HG03039 (cell line): ENCODE data around the gene FGGY.
"Not testable (repeated sequence)": the region's sequence is repeated elsewhere in the genome, so short reads cannot be mapped to it uniquely, and the experiment has no call there.

Source experiments
- ATAC-seq: cut with Tn5 transposase; IDR thresholded peaks from one replicate; pipeline ENCODE4 v1.9.1; 2021; ENCODE audit warnings: mild to moderate bottlenecking, moderate library complexity; ENCODE audit not compliant: unreplicated experiment

The FGGY gene

DNA sequence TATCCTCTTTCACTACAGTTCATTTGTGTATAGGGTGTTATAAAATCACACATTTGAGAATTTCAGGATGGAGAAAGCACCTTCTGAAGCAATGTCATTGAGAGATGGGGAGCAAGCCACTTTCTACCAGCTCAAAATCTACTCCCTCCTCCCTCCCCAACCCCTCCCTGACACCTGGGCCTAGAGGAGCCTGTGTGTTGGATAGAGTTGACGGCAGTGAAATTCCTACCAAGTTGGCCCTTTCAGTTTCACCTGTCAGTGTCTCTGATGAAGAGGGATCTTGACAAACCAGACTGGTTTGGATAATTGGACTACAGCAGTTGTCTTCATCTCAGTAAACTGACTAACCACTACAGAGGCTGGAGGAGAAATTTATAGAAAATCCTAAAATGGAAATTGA, 392.8 kb downstream of the FGGY start:
- ATAC-seq, result no peak

- ATAC-seq, result no peak
These were observed 393.5 kb downstream of the FGGY start for GRCh38 chr1:59690171-59690930.

- ATAC-seq, result no peak
These were observed 394.4 kb downstream of the FGGY start for GRCh38 chr1:59691261-59691660.

GRCh38 chr1:59692591-59692990, 395.7 kb downstream of the FGGY start:
- no peak for ATAC-seq

DNA sequence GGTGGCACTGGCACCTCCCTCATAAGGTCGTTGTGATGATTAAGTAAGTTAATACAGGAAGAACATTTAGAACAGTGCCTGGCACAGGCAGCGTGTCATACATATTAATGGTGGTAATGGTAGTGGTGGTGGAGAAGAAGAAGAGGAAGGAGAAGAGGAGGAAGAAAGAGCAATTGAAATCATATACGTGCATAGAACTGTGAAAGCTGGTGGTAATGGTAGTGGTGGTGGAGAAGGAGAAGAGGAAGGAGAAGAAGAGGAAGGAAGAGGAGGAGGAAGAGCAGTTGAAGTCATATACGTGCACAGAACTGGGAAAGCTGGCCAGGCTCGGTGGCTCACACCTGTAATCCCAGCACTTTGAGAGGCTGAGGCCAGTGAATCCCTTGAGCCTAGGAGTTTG, 396.5 kb downstream of the FGGY start:
- no peak for ATAC-seq

GRCh38 chr1:59695252-59695651, 398.4 kb downstream of the FGGY start:
- no peak for ATAC-seq

DNA sequence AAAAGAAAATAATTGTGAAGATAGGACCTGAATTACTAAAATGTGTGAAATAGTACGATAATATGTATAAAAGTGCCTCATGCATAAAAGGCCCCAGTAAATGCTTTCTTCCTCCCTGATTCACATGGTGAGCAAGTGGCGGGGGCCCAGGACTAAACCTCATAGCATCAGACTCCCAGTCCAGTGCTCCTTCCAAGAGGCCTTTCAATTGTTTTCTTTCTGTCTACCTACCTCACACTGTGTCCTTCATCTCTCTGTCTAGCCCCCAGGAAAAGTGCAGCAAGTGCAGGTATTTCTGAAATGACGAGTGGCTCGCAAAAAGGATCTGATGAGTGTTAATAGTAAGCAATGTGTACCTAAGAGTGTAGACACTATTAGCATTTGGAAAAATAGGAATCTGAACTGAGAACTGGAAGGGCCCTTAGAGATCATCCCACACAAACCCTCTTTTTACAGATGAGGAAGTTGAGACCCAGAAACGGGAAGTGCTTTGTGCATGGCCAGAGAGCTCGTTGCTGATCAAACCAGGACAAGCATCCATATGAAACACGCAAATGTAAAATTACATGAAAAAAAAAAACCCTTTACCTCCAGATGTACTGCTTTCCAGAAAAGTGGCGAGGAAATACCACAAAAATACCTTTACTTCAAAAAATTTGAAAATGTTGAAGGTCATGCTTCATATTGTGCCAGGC, 399.7 kb downstream of the FGGY start:
- no peak for ATAC-seq

DNA sequence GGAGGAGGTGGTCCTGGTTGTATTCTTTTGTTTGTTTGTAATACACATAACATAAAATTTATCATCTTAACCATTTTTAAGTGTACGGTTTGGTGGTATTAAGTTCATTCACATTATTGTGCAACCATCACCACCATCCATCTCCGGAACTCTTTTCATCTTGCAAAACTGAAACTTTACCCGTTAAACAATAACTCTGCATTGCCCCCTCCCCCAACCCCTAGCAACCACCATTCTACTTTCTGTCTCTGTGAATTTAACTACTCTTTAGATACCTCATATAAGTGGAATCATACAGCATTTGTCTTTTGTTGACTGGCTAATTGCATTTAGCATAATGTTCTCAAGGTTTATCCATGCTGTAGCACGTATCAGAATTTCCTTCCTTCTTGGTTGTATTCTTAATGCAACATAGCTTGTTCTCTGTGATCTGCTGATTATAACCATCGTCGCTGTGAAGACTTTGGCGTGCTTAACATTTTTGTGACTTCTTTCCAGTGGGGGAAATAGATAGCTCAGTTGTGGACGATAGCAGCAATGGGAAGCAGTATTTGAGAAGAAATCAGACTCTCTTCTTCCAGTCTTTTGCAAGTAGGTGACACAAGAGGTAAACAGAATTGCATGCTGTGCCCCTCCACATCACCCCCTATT, 400.4 kb downstream of the FGGY start:
- no peak for ATAC-seq

- no peak for ATAC-seq
These were observed 401.5 kb downstream of the FGGY start for GRCh38 chr1:59698386-59698785.

- no peak for ATAC-seq
These were observed 402.4 kb downstream of the FGGY start for GRCh38 chr1:59699227-59699847.

DNA sequence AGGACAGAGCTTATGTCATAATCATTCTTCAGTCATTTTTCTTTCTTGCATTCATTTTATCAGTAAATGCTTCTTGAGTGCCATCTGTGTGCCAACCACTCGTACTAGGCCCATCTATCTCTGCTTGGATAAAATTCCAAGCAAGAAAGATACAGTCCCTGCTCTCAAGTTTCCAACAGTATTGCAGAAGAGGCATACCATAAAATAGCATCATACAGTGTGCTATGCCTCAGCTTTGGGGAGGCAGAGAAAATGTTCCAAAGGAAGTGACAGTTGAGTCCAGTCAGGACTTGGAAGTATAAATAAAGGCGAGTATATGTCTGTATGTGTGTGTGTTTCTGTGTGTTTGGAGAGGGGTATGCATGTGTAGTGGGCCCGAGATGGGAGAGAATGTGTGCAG, 404.5 kb downstream of the FGGY start:
- ATAC-seq, result no peak

GRCh38 chr1:59703226-59703917, 406.5 kb downstream of the FGGY start:
- ATAC-seq, result no peak

- ATAC-seq, result no peak
These were observed 407.1 kb downstream of the FGGY start for GRCh38 chr1:59703918-59704378.

- no peak for ATAC-seq
These were observed 407.8 kb downstream of the FGGY start for GRCh38 chr1:59704716-59705115.

GRCh38 chr1:59705466-59706302, 408.8 kb downstream of the FGGY start:
- ATAC-seq, result no peak

DNA sequence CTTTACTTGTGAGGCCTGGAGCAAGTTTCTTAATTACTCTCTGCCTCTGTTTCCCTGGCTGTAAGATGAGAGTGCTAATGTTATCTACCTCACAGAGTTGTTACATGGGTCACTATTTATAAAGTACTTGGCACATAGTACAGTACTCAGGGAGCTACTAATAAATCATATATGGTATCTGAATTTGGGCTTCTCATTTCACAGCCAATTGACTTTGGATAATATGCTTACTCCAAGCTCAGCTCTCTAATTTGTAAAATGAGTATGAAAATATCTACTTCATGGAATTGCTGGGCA, 409.4 kb downstream of the FGGY start:
- no peak for ATAC-seq

DNA sequence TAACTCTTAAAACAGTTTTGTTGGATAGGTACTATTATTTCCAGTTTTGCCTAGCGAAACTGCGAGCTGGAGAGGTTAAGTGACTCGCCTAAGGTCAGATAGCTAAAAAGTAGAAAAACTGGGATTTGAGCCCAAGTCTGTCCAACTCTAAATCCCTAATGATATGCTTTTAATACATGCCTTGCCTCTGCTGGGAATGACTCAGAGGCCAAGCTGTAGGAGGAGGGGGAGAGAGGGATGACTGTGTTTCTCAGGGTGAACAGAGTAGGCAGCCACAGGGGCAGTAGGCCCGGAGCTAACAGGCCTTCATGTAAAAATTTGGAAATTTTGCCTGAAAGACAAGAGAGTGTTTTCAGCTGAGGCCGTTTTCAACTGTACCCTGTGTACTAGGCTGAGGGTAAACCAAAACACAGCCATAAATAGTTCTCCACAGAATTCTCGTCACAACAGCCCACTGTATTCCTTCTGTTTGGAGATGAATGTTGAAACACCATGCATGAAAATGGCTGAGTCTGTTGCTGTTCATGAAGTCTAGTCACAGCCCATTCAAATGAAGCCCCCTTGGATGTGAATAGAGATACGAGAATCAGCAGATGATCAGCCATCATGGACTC, 410.4 kb downstream of the FGGY start:
- no peak for ATAC-seq

DNA sequence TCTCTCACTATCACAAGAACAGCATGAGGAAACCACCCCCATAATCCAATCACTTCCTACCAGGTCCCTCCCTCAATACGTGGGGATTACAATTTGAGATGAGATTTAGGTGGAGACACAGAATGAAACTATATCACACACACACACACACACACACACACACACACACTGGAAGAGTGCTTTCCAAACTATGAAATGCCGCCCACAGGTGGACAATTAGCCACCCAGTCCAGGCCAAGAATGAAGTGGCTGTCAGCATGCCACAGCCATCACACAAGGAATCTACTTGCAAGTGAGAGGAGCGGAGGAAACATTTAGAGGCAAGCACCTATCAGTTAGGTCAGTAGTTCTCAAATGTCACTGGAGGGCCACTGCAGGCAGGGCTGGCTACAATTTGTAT, 412.4 kb downstream of the FGGY start:
- no peak for ATAC-seq

GRCh38 chr1:59710920-59711319, 414.0 kb downstream of the FGGY start:
- not testable (repeated sequence) for ATAC-seq

- ATAC-seq, result no peak
These were observed 417.3 kb downstream of the FGGY start for GRCh38 chr1:59714219-59714618.
